Subcutaneous adipose tissue (tissue), 4 donors: ENCODE data around the gene ABHD11. TPM values are rescaled to one million over a fixed set of nuclear protein-coding genes. Genes with fewer than 3 reads are reported as not detected.

ENCODE experiments used
- total RNA-seq, 4 donors: library from RNA; depleted of rRNA; stranded (reverse); fragments of >200 nt; gene quantifications; one replicate each; pipeline ENCODE4 v1.1.0, GENCODE V29; 2016
- TF ChIP-seq, protein P1 (sequence below): fragments of 450-650 bp; IDR thresholded peaks from one replicate; pipeline ENCODE4 v1.5.1; 2016; ENCODE audit warnings: low read depth, mild to moderate bottlenecking, control low read depth, antibody characterized with exemption, moderate library complexity

ABHD11 gene
- total RNA-seq, 4 donors from 2014 or later, result 8.5 to 13.8 (median 11.5) TPM

DNA sequence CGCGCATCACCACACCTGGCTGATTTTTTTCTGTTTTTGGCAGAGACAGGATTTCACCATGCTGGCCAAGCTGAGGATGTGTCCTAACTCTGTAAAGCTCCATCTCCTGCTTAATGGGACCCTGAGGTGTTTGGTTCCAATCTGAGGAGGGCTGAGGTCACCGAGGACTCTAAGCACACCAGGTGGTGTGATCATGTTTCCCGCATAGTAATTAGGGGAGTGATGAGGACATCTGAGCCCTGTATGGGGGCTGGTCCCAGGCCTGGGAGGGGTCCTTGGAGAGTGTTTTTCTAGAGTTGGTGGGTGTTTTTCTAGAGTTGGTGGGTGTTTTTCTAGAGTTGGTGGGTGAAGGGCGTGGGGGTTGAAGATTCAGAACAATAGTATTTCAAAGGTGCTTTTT, 3.0 kb upstream of the ABHD11 start:
- TF ChIP-seq, protein P1, sequence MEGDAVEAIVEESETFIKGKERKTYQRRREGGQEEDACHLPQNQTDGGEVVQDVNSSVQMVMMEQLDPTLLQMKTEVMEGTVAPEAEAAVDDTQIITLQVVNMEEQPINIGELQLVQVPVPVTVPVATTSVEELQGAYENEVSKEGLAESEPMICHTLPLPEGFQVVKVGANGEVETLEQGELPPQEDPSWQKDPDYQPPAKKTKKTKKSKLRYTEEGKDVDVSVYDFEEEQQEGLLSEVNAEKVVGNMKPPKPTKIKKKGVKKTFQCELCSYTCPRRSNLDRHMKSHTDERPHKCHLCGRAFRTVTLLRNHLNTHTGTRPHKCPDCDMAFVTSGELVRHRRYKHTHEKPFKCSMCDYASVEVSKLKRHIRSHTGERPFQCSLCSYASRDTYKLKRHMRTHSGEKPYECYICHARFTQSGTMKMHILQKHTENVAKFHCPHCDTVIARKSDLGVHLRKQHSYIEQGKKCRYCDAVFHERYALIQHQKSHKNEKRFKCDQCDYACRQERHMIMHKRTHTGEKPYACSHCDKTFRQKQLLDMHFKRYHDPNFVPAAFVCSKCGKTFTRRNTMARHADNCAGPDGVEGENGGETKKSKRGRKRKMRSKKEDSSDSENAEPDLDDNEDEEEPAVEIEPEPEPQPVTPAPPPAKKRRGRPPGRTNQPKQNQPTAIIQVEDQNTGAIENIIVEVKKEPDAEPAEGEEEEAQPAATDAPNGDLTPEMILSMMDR, result no peak

DNA sequence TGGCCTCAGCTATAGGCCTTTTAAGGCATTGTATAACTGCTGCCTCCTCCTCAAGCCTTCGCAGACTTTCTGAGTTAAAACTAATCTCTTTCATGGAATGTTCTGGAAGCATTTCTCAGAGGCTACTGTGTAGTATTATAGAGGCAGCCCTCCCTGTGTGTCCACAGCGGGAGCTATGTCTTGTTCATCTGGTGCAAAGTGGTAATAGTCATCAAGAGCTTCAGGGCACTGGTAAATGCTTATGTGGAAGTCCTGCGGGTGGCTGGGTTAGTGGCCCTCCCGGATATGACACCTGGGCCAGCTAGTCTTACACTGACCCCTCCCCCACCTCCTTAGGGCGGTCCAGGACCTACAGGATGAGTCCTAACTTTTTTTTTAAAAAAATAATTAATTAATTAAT, 2.2 kb upstream of the ABHD11 start:
- TF ChIP-seq, protein P1, result no peak

DNA sequence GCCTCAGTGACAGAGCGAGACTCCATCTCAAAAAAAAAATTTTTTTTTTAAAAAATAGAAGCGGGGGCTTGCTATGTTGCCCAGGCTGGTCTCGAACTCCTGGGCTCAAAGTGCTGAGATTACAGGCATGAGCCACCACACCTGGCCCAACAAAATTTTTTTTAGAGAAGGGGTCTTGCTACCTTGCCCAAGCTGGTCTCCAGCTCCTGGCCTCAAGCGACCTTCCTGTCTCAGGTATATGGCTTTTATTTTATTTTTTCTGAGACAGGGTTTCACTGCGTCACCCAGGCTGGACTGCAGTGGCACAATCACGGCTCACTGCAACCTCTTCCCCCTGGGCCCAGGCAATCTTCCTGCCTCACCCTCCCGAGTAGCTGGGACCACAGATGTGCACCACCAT, 1.6 kb upstream of the ABHD11 start:
- TF ChIP-seq, protein P1, result no peak

DNA sequence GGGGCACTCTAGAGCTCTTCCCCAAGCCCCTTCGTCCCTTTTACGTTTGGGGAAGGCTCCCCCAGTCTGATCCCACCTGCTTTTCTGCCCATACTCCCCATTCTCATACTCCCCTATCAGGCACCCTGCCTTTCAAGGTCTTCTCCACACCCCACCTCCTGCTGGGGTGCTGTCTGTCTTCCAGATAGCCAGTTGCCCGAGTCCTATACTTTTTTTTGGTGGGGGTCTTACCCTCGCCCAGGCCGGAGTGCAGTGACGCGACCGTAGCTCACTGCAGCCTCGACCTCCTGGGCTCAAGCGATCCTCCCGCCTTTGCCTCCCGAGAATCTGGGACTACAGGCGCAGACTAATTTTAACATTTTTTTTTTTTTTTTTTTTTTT, 775 bp upstream of the ABHD11 start:
- TF ChIP-seq, protein P1, result no peak

DNA sequence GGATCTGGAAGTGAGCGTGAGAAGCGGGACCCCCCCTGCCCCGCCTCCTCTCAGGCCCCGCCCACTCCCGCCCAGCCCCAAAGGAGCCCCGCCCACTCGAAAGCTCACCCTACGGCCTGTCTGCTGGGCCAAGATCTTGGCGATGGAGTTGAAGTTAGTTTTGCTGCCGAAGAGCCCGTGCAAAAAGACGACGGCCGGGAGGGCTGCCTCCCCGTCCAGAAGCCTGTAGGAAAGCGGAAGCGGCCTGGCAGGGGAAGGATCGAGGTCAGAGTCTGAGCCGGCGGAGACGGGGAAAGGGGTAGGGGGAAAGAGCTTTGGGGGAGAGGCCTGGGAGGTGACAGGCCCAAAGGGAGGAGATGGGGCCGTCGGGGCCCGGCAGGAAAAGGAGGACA, 386 bp downstream of the ABHD11 start:
- TF ChIP-seq, protein P1, result no peak

DNA sequence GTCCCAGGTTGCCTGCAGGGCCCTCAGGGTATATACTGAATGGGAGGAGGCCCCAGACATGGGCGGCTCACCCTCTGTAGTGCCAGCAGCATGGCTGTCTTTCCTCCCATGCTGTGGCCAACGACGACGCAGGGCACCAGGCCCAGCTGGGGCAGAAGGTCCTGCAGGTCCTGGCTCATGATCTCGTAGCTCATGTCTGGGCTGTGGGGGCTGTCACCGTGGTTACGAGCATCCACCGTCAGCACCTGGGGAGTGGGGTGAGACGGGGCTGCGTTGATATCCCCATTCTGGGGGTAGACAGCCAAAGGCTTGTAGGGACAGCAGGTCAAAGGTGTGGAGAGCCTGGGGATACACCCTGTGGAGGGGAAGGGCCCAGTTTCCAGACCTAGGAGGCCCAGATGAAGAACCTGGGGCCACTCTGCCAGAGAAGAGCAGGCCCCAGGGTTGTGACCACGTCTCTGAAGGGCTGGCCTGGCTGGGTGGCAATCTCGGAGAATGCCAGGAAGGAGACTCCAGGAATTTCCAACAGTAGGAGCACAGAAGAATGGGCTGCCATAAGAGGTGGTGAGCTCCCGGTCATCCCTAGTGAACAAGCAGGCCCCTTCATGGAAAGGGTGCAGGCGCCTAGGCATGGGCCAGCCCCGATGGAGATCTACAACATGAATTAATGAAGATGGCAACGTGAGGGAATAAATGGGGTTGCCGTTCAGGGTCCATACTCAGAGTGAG, 947 bp downstream of the ABHD11 start:
- TF ChIP-seq, protein P1, result no peak

DNA sequence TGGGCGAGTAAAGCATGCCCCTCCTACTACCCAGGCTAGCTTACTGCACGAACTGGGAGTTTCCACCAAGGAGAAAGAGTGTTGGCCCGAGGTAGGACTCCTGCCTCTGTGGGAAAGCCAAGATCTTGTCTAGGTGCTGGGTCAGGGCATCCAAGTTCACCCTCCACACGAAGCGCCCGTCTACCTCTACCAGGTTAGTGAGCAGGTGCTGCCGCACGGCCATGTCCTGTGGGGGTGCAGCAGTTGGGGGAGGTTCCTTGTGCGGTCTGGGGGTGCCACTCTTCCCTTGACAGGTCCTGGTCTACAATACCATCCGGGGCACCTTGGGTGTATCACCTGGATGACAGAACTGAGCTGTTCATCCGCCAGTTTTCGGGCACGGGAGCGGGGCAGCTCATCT, 1.7 kb downstream of the ABHD11 start:
- TF ChIP-seq, protein P1, result no peak
